Measurements from ENCODE around the gene SMIM23.

DNA sequence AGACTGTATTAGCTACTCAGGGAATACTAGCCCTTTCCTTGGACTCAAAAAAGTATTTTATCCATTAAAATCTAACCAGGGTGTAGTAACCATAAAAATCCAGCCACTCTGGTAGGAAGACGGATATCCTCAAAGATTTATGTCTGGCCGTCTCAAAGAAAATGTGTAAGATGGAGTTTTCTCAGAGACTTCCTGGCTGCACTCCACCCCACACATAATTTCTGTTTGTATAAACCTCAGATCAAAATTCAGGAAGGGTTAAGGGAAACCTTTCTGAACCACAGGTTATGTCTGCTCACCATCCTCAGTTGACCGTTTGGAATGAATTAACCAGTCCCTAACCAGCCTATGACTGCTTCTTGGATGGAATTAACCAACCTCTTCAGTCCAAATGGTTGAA is 13.8 kb upstream of the SMIM23 start:
- TF ChIP-seq, protein P1, sequence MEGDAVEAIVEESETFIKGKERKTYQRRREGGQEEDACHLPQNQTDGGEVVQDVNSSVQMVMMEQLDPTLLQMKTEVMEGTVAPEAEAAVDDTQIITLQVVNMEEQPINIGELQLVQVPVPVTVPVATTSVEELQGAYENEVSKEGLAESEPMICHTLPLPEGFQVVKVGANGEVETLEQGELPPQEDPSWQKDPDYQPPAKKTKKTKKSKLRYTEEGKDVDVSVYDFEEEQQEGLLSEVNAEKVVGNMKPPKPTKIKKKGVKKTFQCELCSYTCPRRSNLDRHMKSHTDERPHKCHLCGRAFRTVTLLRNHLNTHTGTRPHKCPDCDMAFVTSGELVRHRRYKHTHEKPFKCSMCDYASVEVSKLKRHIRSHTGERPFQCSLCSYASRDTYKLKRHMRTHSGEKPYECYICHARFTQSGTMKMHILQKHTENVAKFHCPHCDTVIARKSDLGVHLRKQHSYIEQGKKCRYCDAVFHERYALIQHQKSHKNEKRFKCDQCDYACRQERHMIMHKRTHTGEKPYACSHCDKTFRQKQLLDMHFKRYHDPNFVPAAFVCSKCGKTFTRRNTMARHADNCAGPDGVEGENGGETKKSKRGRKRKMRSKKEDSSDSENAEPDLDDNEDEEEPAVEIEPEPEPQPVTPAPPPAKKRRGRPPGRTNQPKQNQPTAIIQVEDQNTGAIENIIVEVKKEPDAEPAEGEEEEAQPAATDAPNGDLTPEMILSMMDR (IDR thresholded peaks at IDR 0.05) = no peak
- TF ChIP-seq EP300 (IDR thresholded peaks at IDR 0.05) (no peak), POLR2A (IDR thresholded peaks at IDR 0.05) (no peak)

All from gastroesophageal sphincter (tissue), 3 donors.